ENCODE results near the gene FTO.

FTO gene

DNA sequence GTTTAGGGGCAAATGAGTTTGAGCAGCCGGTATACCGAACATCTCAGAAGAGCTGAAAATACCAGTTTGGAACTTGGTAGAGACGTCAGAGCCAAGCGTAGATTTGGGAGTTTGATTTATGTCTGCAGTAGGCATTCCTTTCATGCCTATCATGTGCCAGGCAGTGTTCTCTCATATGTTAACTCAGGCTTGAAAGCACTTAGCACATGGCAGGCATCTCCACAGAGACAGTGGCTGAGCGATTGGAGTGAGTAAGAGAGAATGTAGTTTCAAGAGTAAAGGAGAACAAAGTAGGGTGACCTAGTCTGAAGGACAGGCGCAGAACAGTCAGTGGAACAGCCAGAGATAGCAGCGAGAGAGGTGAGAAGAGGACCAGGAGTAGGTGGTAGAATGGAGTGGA, 207.0 kb downstream of the FTO start:
- no peak for DNase-seq

- no peak for DNase-seq
These were observed 207.6 kb downstream of the FTO start for GRCh38 chr16:53911513-53911912.

GRCh38 chr16:53912155-53912554, 208.2 kb downstream of the FTO start:
- DNase-seq: no peak

- no peak for DNase-seq
These were observed 209.3 kb downstream of the FTO start for GRCh38 chr16:53913099-53913870.

- no peak for DNase-seq
These were observed 210.0 kb downstream of the FTO start for GRCh38 chr16:53913920-53914319.

DNA sequence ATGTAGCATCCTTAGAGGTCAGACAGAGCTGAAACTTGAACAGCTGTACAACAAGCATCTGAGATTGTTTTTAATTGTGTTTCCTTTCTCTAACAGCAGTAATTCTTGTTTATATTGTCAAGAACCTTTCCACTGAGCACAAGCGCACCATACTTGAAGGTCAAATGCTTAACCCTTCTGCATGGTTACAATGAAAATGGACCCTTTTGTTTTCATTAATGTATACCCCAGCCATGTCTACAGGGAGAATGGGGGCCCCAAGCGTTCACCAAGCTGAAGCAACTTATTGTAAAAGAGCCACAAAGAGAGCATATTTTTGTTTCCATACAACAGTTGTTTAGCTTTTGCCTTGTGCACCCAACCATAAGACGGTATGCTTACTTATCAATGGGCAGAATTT, 210.8 kb downstream of the FTO start:
- DNase-seq: no peak

GRCh38 chr16:53915452-53916160, 211.7 kb downstream of the FTO start:
- no peak for DNase-seq

- DNase-seq: no peak
These were observed 217.0 kb downstream of the FTO start for GRCh38 chr16:53920988-53921387.

- no peak for DNase-seq
These were observed 218.3 kb downstream of the FTO start for GRCh38 chr16:53922067-53922806.

GRCh38 chr16:53922807-53923571, 219.0 kb downstream of the FTO start:
- DNase-seq: peak; percentile 85

DNA sequence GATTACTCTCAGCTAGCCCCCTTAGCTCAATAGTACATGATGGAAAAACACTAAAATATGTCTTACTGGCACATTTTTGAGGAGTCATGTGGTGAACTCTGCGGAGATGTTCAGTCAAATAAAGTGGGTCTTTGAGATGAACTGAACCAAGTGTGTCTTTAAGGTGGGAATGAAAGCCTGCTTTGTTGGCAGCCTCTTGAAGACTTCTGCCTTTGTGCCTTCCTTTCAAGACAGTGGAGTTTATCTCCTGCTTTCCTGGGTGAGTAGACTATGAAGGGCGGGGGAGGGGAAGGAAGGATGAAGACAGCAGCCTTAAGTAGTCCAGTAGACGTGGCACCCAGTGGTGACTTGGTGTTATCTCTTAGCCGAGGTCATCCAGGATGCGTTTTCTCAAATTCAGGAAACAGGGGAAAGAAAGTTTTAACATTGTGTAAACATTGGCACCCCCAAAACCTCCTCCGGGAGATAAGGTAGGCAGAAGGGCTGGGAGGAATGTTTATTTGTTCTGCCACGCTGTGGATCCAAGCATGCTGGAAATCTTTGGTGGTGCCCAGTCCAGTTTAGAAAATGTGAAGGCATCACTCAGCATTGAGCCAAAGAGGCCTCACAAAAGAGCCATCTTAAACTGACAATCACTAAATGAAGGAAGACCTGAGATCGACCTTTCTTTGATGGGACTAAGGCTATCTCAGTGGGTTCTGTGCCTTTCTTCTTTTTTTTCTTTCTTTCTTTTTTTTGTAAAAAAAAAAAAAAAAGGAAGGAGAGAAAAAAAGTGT, 220.6 kb downstream of the FTO start:
- DNase-seq: no peak

- DNase-seq: no peak
These were observed 221.1 kb downstream of the FTO start for GRCh38 chr16:53925107-53925410.

DNA sequence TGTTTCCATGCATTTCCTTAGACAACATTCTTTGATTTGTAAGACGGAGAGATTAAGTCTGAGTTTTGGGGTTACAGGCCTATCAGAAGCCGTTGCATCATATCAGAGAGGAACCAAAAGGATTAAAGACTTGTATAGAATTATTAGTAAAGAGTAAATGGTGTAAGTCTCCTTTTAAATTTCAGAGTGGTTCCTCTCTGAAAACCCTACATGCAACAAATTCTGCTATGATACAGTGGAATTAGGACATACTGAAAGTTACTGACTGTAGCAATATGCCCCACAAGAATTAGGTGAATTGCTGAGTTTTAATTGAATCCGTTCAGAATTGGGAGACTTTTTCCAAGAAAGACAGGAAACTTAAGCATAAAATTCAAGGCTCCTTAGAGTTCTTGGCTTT, 221.6 kb downstream of the FTO start:
- no peak for DNase-seq

DNA sequence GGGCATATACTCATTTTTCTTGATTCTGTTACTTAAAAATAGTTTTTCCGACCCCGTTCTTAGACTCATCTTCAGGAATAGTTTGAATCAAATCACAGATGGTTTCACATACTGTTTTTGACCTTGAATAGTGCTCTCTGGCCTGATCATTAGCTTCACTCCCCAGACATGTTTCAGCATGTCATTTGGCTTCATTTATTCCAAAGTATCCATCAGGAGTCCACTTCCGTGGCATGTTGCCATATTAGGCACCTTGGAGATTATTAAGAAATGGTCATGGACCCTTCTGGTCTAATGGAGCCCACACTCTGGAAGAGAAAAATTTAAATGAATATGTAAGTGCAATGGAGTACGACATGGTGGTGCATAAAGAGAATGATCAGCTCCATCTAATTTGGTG, 222.3 kb downstream of the FTO start:
- no peak for DNase-seq

- DNase-seq: no peak
These were observed 229.0 kb downstream of the FTO start for GRCh38 chr16:53932975-53933374.

- DNase-seq: no peak
These were observed 229.5 kb downstream of the FTO start for GRCh38 chr16:53933407-53933806.

DNA sequence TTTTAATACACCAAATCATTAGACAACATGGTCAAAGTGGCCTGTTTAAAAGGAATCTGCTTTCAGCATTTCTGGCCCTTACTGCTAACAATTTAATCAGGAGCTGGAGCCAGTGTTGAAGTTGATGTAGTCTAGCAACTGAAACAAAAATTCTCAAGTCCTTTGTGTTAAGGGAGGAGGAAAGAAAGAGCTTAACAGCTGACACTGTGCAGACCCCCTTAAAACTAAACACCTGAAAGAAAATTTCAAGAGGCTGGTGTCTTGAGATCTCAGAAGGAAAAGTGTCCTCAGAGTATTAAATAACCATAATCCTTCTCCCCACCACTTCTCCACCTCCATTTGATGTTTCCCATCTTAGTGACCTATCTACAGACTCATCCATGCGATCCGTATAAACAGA, 232.1 kb downstream of the FTO start:
- peak; percentile 53 for DNase-seq

DNA sequence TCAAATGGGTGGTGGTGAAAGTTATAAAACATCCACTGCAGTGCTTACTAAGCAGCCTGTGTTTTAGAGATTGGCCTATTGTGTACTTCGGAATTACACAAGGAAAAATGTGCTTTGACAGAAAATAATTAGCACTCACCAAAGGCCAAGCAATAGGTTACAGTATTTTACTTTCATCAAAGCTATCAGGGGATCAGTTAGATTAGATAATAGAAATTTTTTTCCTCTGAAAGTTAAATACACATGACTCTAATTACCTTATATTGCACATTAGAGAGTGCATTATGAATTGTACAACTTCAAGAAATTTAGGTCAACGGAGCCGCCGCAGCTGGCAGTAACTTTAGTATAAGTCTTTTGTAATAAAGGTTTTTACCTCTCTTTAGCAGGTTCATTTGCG, 232.6 kb downstream of the FTO start:
- DNase-seq: no peak

DNA sequence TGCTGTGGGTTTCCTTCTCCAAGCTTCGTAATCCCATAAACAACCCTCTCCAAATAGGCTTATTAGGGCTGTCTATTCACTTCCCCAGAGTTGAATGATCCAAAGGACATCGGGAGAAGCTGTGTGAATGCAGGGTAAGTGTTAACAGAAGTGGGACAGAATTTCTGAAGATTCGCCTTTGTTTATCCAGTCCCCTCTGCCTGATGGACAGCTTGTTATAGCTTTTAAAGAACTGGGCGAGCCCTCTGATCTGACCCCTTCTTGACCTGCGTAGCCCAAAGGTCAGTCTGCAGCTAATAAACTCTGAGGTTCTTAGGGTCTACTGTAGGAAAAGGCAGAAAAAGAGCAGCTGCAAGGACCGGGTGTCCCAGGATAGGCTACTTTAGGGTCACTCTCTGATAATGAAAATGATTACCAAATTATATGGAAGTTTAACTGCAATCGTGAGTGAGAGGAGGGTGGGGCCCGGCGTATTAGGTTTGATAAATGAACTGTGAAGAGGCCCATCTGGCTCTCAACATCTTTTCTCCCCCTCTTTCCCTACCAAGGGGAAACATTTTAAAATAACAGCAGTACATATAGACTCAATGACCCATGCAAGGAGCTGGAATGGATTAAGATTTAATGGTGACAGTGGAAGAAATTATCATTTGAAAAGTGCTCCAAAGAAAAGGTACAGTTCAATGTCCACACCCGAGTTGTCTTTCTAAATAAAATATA, 233.4 kb downstream of the FTO start:
- no peak for DNase-seq

DNA sequence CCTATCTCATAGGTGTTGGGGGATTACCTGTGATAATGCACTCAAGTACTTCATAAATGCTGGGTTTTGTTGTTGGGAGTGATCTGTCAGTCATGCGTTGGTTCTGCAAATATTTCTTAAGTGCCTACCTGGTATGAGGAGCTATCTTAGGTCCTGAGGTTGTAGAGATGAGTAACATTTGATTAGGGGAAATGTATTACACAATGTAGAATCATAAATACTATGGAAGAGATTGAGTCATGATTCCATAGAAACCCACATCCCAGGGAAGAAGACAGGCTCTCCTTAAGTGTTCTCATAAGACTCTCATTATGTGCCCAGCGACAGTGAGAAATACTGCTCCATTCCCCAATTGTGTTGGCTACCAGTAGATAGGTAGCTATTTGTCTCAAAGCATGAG, 240.1 kb downstream of the FTO start:
- DNase-seq: no peak

DNA sequence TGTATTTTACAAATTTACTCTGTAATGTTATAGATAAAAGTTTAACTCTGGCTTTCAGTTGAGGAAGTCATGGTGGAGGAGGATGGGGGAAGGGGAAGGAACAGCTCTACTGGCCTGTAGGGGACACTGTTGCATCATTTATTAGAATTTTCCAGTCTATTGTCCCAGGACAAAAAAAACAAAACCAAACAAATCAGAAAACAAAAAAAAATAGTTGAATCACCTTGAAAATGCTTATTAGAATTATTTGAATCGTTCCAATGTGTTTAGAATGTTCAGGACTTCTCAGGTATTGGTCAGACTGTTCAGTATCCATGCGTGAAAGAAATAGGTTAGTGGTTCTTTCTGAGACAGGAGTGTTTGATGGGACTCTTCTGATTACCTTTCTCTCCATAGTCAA, 242.0 kb downstream of the FTO start:
- DNase-seq: no peak

Measured in DMS79 (cell line).